Measurements from ENCODE around the gene ZSCAN26.

DNA sequence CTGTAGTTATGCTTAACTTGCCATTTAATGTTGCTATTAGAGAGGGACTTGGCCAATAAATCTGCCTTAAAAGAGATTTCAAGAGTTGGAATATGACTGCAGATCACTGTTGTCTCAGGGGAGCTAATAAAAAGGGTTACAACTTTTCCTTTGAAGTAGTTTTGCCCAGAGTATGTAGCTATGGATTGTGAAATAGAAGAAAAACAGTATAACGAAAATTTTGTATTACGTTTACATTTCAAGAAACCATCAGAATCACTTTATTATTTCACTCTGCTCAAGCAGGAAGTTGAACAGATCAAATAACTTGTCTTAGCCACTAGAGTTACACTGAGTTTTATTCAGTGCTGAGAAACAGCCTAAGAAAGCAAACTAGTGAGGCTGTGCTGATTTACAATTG, 3.0 kb upstream of the ZSCAN26 start:
- TF ChIP-seq EZH2phosphoT487 (IDR thresholded peaks at IDR 0.05; ENCODE audit: insufficient read depth, low read depth), result no peak
- TF ChIP-seq EZH2 (IDR thresholded peaks at IDR 0.05; ENCODE audit: insufficient read depth, poor library complexity, severe bottlenecking), result no peak

Measured in GM23248 (cell line).